Smooth muscle cell (in vitro differentiated cells): Measurements from ENCODE around the gene TMEM238. TPM values are rescaled to one million over a fixed set of nuclear protein-coding genes. Genes with fewer than 3 reads are reported as not detected.
A peak's percentile ranks its signal among the peaks of the same experiment; 100 is the strongest.
"Not testable (repeated sequence)": the region's sequence is repeated elsewhere in the genome, so short reads cannot be mapped to it uniquely, and the experiment has no call there.

ENCODE experiments used
- DNase-seq: peaks from one replicate; lab custom pipeline; 2025; ENCODE audit not compliant: unreplicated experiment; lab: John Stamatoyannopoulos, UW
- H2AFZ ChIP-seq: fragments of 200-600 bp; sonication (generic); 2 replicates; pipeline ENCODE4 v1.6.0; 2016; ENCODE audit warnings: antibody characterized with exemption, low read depth, mild to moderate bottlenecking
- H3F3A ChIP-seq: fragments of 200-600 bp; sonication (generic); 2 replicates; pipeline ENCODE4 v1.6.0; 2017; ENCODE audit warnings: antibody characterized with exemption, low read depth
- H3K27ac ChIP-seq: fragments of 200-600 bp; sonication (generic); 2 replicates; pipeline ENCODE4 v1.5.1; 2016; ENCODE audit warnings: low read depth, mild to moderate bottlenecking
- H3K27me3 ChIP-seq: fragments of 200-600 bp; sonication (generic); 2 replicates; pipeline ENCODE4 v1.6.1; 2016; ENCODE audit warnings: low read depth, mild to moderate bottlenecking
- H3K36me3 ChIP-seq: fragments of 200-600 bp; sonication (generic); 2 replicates; pipeline ENCODE4 v1.5.1; 2016; ENCODE audit warnings: low read depth
- H3K4me1 ChIP-seq: fragments of 200-600 bp; sonication (generic); 2 replicates; pipeline ENCODE4 v1.5.1; 2016; ENCODE audit warnings: low read depth
- H3K4me2 ChIP-seq: fragments of 200-600 bp; sonication (generic); 2 replicates; pipeline ENCODE4 v1.6.0; 2016; ENCODE audit warnings: mild to moderate bottlenecking
- H3K4me3 ChIP-seq: fragments of 200-600 bp; sonication (generic); 2 replicates; pipeline ENCODE4 v1.5.1; 2016; ENCODE audit warnings: mild to moderate bottlenecking
- H3K79me2 ChIP-seq: fragments of 200-600 bp; sonication (generic); 2 replicates; pipeline ENCODE4 v1.6.0; 2016; ENCODE audit warnings: low read depth, mild to moderate bottlenecking
- H3K9ac ChIP-seq: fragments of 200-600 bp; sonication (generic); 2 replicates; pipeline ENCODE4 v1.6.0; 2016; ENCODE audit warnings: low read depth
- H3K9me3 ChIP-seq: fragments of 200-600 bp; sonication (generic); replicated peaks from 2 replicates; pipeline ENCODE4 v1.5.1; 2016; ENCODE audit warnings: low read depth
- H4K20me1 ChIP-seq: fragments of 200-600 bp; sonication (generic); 2 replicates; pipeline ENCODE4 v1.6.0; 2016; ENCODE audit warnings: low read depth
- WGBS: methylation state at CpG from one replicate; pipeline ENCODE4 v1.1.7; 2016; ENCODE audit warnings: low lambda C conversion rate; 5-methylcytosine and 5-hydroxymethylcytosine counted together
- polyA plus RNA-seq: library from polyadenylated mRNA; unstranded; fragments of >200 nt; fragmentation: Nextera tagmentation; extraction: Ambion mirVana; gene quantifications from 2 replicates; pipeline ENCODE4 v1.2.1, GENCODE V29; 2016
- total RNA-seq: library from RNA; depleted of rRNA; stranded (reverse); fragments of >200 nt; gene quantifications from 2 replicates; pipeline ENCODE4 v1.2.3, GENCODE V29; 2014
- TF ChIP-seq, protein P1 (sequence below): fragments of 200-600 bp; sonication (generic); IDR thresholded peaks from 2 replicates; pipeline ENCODE4 v1.5.1; 2017; ENCODE audit warnings: borderline replicate concordance, mild to moderate bottlenecking, antibody characterized with exemption; ENCODE audit not compliant: insufficient read depth, poor library complexity, severe bottlenecking

Gene TMEM238
- total and polyA plus RNA-seq, 2 experiments from 2014 or later: 2.6 to 3.3 TPM

DNA sequence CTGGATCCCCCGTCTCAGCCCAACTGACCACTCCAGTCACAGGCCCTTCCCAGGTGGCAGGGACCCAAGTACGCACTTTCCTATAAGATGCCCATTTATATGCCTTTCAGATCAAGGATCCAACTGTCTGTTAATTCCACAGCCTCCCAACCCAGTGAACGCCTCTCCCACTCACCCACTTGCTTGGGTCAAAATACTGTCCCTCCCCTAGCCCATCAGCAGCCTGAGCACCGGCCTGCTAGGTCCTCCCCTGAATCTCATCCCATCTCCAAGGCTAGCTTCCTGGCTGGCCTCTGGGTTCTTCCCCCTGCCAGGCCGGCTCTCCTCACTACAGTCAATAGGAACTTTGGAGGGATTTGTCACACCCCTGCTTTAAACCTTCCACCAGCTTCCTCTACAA is 21.5 kb upstream of the TMEM238 start:
- H3K4me2 ChIP-seq: peak overlapping the region; percentile 96
- H3K27me3 ChIP-seq: no peaks in the 10 kb centered on the region
- no peak overlapping the region for H3K9ac ChIP-seq
- no peaks in the 10 kb centered on the region for H3K9me3 ChIP-seq
- H2AFZ ChIP-seq: no peak overlapping the region
- H3K27ac ChIP-seq: no peak overlapping the region
- WGBS: 87% methylated on average over 5 of the region's 5 CpGs
- H3F3A ChIP-seq: peaks cover 18% of the 10 kb centered on the region
- peaks cover 37% of the 10 kb centered on the region for H3K79me2 ChIP-seq
- H3K36me3 ChIP-seq: no peaks in the 10 kb centered on the region
- peaks cover 57% of the 10 kb centered on the region for H4K20me1 ChIP-seq
- no peak for DNase-seq
- TF ChIP-seq, protein P1, sequence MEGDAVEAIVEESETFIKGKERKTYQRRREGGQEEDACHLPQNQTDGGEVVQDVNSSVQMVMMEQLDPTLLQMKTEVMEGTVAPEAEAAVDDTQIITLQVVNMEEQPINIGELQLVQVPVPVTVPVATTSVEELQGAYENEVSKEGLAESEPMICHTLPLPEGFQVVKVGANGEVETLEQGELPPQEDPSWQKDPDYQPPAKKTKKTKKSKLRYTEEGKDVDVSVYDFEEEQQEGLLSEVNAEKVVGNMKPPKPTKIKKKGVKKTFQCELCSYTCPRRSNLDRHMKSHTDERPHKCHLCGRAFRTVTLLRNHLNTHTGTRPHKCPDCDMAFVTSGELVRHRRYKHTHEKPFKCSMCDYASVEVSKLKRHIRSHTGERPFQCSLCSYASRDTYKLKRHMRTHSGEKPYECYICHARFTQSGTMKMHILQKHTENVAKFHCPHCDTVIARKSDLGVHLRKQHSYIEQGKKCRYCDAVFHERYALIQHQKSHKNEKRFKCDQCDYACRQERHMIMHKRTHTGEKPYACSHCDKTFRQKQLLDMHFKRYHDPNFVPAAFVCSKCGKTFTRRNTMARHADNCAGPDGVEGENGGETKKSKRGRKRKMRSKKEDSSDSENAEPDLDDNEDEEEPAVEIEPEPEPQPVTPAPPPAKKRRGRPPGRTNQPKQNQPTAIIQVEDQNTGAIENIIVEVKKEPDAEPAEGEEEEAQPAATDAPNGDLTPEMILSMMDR: no peak
- peaks cover 14% of the 10 kb centered on the region for H3K4me1 ChIP-seq
- no peak overlapping the region for H3K4me3 ChIP-seq

DNA sequence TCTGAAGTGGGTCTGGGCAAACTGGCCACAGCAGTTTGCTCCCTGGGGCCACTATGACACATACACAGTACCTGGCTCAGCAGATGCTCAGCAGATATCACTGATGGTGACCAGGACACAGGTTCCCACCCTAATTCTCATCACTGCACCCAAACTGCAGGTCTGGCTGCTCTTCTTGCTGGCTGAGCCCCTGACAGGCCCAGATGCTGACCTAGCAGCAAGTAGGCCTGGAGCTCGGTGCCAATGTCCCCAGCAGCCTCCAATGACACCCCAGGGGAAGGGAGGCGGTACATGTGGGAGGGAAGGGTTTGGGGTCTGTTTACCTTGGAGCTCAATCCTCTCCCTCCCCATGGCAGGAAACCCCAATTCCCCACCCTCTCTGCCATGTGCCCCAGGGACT is 18.4 kb upstream of the TMEM238 start:
- 100% methylated on average over 2 of the region's 2 CpGs for WGBS
- H3K27ac ChIP-seq: no peak overlapping the region
- peaks cover 79% of the 10 kb centered on the region for H4K20me1 ChIP-seq
- no peaks in the 10 kb centered on the region for H3K27me3 ChIP-seq
- peaks cover 22% of the 10 kb centered on the region for H3F3A ChIP-seq
- no peaks in the 10 kb centered on the region for H3K9me3 ChIP-seq
- TF ChIP-seq, protein P1: no peak
- H3K9ac ChIP-seq: no peak overlapping the region
- H3K36me3 ChIP-seq: no peaks in the 10 kb centered on the region
- DNase-seq: no peak
- peaks cover 37% of the 10 kb centered on the region for H3K79me2 ChIP-seq
- peaks cover 14% of the 10 kb centered on the region for H3K4me1 ChIP-seq
- H3K4me2 ChIP-seq: no peak overlapping the region
- H3K4me3 ChIP-seq: no peak overlapping the region
- H2AFZ ChIP-seq: no peak overlapping the region

GRCh38 chr19:55401390-55401789 is 17.3 kb upstream of the TMEM238 start:
- H3K36me3 ChIP-seq, H3K27ac ChIP-seq, H3K4me1 ChIP-seq, H2AFZ ChIP-seq, H3K9me3 ChIP-seq, H3K4me3 ChIP-seq, H3K9ac ChIP-seq, H3K27me3 ChIP-seq, H3K4me2 ChIP-seq, DNase-seq: not testable (repeated sequence)
- Histone ChIP-seq H3F3A (peaks cover 22% of the 10 kb centered on the region), H3K79me2 (peaks cover 27% of the 10 kb centered on the region), H4K20me1 (peaks cover 70% of the 10 kb centered on the region)
- whole genome bisulfite sequencing: 93% methylated on average over 18 of the region's 28 CpGs

GRCh38 chr19:55400281-55401087 is 16.4 kb upstream of the TMEM238 start:
- peaks cover 61% of the 10 kb centered on the region for H4K20me1 ChIP-seq
- no peak overlapping the region for H3K4me2 ChIP-seq
- H3K4me3 ChIP-seq: no peak overlapping the region
- no peaks in the 10 kb centered on the region for H3K36me3 ChIP-seq
- H3K27me3 ChIP-seq: no peaks in the 10 kb centered on the region
- H3K27ac ChIP-seq: no peak overlapping the region
- no peaks in the 10 kb centered on the region for H3K9me3 ChIP-seq
- peaks cover 1% of the 10 kb centered on the region for H3K4me1 ChIP-seq
- H3K79me2 ChIP-seq: peaks cover 18% of the 10 kb centered on the region
- no peak overlapping the region for H3K9ac ChIP-seq
- TF ChIP-seq, protein P1: no peak
- no peak overlapping the region for H2AFZ ChIP-seq
- WGBS: 94% methylated on average over 14 of the region's 14 CpGs
- DNase-seq: no peak
- peaks cover 22% of the 10 kb centered on the region for H3F3A ChIP-seq
